ENCODE data around the gene FRMD5.
"Not testable (repeated sequence)": the region's sequence is repeated elsewhere in the genome, so short reads cannot be mapped to it uniquely, and the experiment has no call there.

FRMD5 gene

DNA sequence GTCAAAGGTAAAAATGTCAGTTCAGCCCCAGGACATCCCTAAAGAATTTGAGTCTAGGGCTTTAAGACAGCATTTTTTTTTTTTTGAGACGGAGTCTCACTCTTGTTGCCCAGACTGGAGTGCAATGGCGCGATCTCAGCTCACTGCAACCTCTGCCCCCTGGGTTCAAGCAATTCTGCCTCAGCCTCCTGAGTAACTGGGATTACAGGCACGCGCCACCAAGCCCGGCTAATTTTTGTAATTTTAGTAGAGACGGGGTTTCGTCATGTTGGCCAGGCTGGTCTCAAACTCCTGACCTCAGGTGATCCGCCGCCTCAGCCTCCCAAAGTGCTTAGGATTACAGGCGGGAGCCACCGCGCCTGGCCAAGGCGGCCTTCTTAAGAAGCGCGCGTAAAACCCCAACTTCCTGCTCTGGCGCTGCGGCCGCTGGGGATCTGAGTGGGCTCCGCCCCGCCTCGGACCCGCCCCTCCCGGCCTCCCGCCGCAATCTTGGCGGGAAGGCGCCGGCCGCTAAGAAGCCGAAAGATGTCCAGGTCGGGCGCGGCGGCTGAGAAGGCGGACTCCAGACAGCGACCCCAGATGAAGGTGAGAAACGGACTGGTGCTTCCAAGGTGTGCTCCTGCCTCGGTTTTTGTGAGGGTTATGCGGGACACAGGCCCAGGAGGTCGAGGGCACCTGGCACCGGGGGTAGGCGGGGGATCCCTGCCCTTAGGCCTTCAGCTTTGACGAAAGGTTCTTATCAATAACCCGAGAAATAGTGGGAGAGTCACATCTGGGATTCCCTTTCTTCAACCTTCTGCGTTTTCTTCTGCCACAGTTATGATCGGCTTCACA, 368.3 kb downstream of the FRMD5 start, which contains the start of gene WDR76:
Gene WDR76, plus strand, starts transcription at position 495 of the 834 bp plus-strand sequence. Its CDS starts 31 bp downstream, at position 526.
- no peak for FAIRE-seq

DNA sequence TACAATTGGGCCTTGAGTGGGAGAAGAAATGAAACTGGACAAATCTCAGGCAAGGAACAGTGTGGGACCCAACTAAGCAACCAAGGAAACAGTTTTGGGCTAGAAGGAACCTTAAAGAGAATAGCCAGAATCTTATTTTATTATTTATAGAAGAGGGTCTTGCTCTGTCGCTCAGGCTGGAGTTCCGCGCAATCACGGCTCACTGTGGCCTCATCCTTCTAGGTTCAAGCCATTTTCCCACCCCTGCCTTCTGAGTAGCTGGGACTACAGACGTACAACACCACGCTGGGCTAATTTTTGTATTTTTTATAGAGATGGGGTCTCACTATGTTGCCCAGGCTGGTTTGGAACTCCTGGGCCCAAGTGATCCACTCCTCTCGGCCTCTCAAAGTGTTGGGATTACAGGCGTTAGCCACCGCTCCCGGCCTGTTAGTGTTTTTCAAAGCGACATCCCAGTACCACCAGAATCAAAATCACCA, 369.0 kb downstream of the FRMD5 start:
- no peak for FAIRE-seq

DNA sequence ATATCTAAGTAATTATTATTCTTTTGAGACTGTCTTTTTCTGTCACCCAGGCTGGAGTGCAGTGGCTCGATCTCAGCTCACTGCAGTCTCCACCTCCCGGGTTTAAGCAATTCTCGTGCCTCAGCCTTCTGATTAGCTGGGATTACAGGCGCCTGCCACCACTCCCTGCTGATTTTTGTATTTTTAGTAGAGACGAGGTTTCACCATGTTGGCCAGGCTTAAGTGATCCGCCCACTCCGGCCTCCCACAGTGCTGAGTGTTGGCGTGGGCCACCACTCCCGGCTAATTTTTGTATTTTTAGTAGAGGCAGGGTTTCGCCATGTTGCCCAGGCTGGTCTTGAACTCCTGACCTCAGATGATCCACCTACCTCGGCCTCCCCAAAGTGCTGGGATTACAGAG, 369.8 kb downstream of the FRMD5 start:
- not testable (repeated sequence) for FAIRE-seq

DNA sequence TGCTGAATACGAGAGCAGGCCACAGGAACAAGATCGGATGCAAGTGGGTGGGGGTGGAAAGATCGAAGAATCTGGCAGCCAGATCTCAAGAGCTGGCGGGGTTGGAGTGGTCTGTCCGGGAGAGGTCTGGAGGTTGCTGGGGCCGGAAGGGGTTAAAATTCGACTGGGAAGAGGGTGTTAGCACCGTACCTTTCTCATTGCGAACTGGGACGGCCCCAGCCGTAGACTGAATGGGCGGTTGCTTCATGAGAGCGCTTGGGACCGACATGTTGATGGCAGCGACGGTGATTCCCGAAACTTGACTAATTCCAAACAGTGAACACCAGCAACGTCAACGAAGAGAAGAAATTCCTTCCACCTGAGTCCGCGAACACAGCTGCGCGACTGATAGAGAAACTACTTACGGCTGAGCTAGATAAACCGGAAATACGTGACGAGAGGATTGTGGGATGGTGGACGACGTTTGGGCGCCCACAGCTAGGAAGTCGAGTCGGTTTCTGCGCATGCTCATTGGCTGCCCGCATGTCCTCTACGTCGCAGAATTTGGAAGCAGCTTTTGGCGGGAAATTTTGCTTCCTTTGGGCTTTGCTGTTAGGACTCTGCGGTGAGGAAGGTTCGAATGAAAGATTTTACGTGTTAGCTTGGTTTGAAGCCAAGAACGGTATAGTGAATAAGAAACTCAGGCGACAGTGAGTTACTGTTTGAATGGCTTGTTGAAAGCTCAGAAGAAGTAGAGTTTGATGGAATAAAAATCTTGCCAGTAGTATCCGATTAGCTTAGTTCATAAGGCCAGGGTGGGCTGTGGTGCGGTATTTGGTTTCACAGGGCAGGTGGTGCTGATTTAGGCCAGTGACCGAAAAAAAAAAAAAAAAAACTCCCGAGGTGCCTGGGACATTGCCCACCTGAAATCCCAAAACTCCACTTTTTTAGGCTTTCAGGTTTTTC, 370.5 kb downstream of the FRMD5 start, which contains the start of gene MFAP1:
Gene MFAP1, minus strand, starts transcription at position 389 of the 945 bp plus-strand sequence. Its CDS starts 121 bp downstream, at position 268.
- peak; percentile 84 for FAIRE-seq

DNA sequence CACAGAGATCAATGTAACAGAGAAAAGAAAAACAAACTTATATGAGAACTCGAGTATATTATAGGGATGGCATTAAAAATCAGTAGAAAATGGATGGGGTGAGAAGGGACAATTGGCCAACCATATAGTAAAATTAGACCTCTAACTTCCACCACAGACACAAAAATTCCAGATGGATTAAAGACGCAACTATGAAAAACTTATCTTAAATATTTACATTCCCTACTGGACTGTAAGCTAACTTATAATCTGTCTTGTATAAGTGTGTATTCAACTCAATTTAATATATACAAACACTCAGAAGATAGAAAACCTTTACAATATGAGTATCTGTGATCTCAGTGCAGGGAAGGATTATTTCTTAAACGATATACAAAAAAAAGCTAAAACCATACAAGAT, 373.6 kb downstream of the FRMD5 start:
- FAIRE-seq: no peak
